Keratinocyte (primary cell): ENCODE measurements around the gene CDC25A.

Experiments
- EZH2 ChIP-seq: IDR thresholded peaks from one replicate; pipeline ENCODE4 v1.6.1; 2012; ENCODE audit warnings: inconsistent platforms, mild to moderate bottlenecking, low read length, moderate library complexity
- TF ChIP-seq, protein P1 (sequence below), 3 experiments: IDR thresholded peaks in 1 of 3; conservative IDR thresholded peaks in 1 of 3; optimal IDR thresholded peaks in 1 of 3; 2 replicates in 2 of 3; 3 replicates in 1 of 3; pipeline versions ENCODE3 to v1.5.1; 2011; ENCODE audit warnings: low read length in 3 of 3, mild to moderate bottlenecking in 3 of 3, moderate library complexity in 2 of 3, control low read depth in 1 of 3, inconsistent platforms in 1 of 3; ENCODE audit not compliant: insufficient read depth in 2 of 3; ENCODE audit errors: extremely low read depth in 1 of 3

DNA sequence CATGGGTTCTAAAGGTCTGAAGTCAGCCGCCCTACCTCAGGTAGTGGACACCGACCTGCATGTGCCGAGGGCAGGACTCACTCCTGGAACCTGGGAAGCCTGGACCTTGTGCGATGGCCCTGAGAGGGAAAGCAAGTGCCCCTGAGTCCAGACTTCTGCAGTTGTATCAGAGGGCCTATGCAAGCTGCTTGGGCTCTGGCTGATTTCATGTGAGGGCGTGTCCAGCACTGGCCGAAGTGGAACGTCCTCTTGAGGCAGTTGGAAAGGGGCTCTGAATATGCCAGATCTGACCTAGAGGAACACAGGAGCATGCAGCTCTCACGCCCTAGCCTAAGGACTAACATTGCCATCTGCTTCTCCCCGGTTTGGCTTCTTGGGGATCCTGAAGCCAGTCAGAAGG, 32.5 kb upstream of the CDC25A start:
- TF ChIP-seq, protein P1, sequence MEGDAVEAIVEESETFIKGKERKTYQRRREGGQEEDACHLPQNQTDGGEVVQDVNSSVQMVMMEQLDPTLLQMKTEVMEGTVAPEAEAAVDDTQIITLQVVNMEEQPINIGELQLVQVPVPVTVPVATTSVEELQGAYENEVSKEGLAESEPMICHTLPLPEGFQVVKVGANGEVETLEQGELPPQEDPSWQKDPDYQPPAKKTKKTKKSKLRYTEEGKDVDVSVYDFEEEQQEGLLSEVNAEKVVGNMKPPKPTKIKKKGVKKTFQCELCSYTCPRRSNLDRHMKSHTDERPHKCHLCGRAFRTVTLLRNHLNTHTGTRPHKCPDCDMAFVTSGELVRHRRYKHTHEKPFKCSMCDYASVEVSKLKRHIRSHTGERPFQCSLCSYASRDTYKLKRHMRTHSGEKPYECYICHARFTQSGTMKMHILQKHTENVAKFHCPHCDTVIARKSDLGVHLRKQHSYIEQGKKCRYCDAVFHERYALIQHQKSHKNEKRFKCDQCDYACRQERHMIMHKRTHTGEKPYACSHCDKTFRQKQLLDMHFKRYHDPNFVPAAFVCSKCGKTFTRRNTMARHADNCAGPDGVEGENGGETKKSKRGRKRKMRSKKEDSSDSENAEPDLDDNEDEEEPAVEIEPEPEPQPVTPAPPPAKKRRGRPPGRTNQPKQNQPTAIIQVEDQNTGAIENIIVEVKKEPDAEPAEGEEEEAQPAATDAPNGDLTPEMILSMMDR (optimal IDR thresholded peaks at IDR 0.05 in 1 of 3, IDR thresholded peaks at IDR 0.05 in 1 of 3, conservative IDR thresholded peaks at IDR 0.05 in 1 of 3; ENCODE audit: extremely low read depth in 1 of 3, insufficient read depth in 2 of 3, low read length in 3 of 3) = no peak
- no peak for TF ChIP-seq EZH2
